HepG2 (cell line): ENCODE data around the gene MFAP3L. TPM values are rescaled to one million over a fixed set of nuclear protein-coding genes. Genes with fewer than 3 reads are reported as not detected.

Experiments
- ATAC-seq: fragments of 200-7000 bp; cut with Tn5 transposase; 3 replicates; pipeline ENCODE4 v1.9.1; 2020; ENCODE audit warnings: mild to moderate bottlenecking, moderate library complexity
- BruUV-seq: library from RNA; stranded (reverse); fragments of 400-500 nt; replicated peaks from 2 replicates; lab custom pipeline; 2021; lab: Mats Ljungman, UMichigan
- CTCF ChIA-PET: fragments of 300-600 bp; formaldehyde crosslinking; extraction: SDS; loops from one replicate; lab custom pipeline; 2021; ENCODE audit warnings: low total read pairs, inconsistent platforms, low intra/inter-chr PET ratio; lab: Yijun Ruan, JAX
- POLR2A ChIA-PET: fragments of 350-600 bp; sonication (Branson Sonifier 250); formaldehyde crosslinking; loops from one replicate; lab custom pipeline; 2020; ENCODE audit warnings: antibody characterized with exemption, inconsistent platforms; lab: Yijun Ruan, JAX
- DNase-seq: peaks from one replicate; pipeline ENCODE4 v3.0.0-alpha.2; 2015; ENCODE audit warnings: low spot score
- FAIRE-seq: peaks from 3 replicates; lab custom pipeline; 2011; peaks lifted over from hg19 to GRCh38; lab: Jason Lieb, UNC
- H2AFZ ChIP-seq: one replicate; pipeline ENCODE4 v1.6.1; 2011; ENCODE audit warnings: low read length, inconsistent platforms
- H3K27ac ChIP-seq: fragments of 300-600 bp; 3 replicates; pipeline ENCODE4 v1.8.0; 2011; ENCODE audit warnings: mixed run types, mild to moderate bottlenecking, mixed read lengths, low read length, inconsistent platforms; ENCODE audit not compliant: insufficient read depth; ENCODE audit errors: extremely low read length
- H3K27me3 ChIP-seq, 2 experiments: fragments of 200-600 bp in 1 of 2; 2 replicates in 1 of 2; 3 replicates in 1 of 2; pipeline versions ENCODE4 v1.6.0 to v1.8.0; 2011; ENCODE audit warnings: low read length in 2 of 2, mild to moderate bottlenecking in 2 of 2, moderate library complexity in 2 of 2, inconsistent platforms in 1 of 2; ENCODE audit not compliant: insufficient read depth in 2 of 2, control insufficient read depth in 1 of 2
- H3K36me3 ChIP-seq, 2 experiments: fragments of 200-600 bp in 1 of 2; replicated peaks in 1 of 2; 2 replicates in 1 of 2; 3 replicates in 1 of 2; pipeline versions ENCODE4 v1.5.1 to v1.8.0; 2011; ENCODE audit warnings: low read length in 2 of 2, inconsistent platforms in 1 of 2; ENCODE audit not compliant: insufficient read depth in 2 of 2, control insufficient read depth in 1 of 2
- H3K4me1 ChIP-seq: 2 replicates; pipeline ENCODE4 v1.5.1; 2012; ENCODE audit warnings: low read length, inconsistent platforms; ENCODE audit not compliant: insufficient read depth
- H3K4me2 ChIP-seq: 2 replicates; pipeline ENCODE4 v1.6.0; 2011; ENCODE audit warnings: low read depth, low read length, inconsistent platforms
- H3K4me3 ChIP-seq, 3 experiments: fragments of 200-600 bp in 1 of 3; sonication (generic), shearing (Covaris generic) in 1 of 3; replicated peaks in 1 of 3; 2 replicates each; pipeline ENCODE4 v1.5.1; 2011 to 2016; ENCODE audit warnings: low read length in 3 of 3, inconsistent platforms in 2 of 3, low read depth in 2 of 3, mild to moderate bottlenecking in 2 of 3, control low read depth in 1 of 3, mixed read lengths in 1 of 3; ENCODE audit not compliant: insufficient read depth in 1 of 3
- H3K79me2 ChIP-seq: one replicate; pipeline ENCODE4 v1.6.1; 2011; ENCODE audit warnings: low read length, inconsistent platforms; ENCODE audit not compliant: insufficient read depth
- H3K9ac ChIP-seq: 2 replicates; pipeline ENCODE4 v1.6.0; 2011; ENCODE audit warnings: mild to moderate bottlenecking, low read depth, low read length, inconsistent platforms; ENCODE audit not compliant: insufficient read depth
- H3K9me3 ChIP-seq: 2 replicates; pipeline ENCODE4 v1.5.1; 2012; ENCODE audit warnings: mild to moderate bottlenecking, low read length
- H4K20me1 ChIP-seq: 2 replicates; pipeline ENCODE4 v1.6.0; 2011; ENCODE audit warnings: inconsistent platforms, mild to moderate bottlenecking, low read length, moderate library complexity; ENCODE audit not compliant: insufficient read depth
- ARNT2 ChIP-seq: sonication (generic); formaldehyde crosslinking; IDR thresholded peaks from 2 replicates; pipeline ENCODE4 v1.8.0; 2022; ENCODE audit warnings: mild to moderate bottlenecking, low read depth, missing genetic modification reagents, moderate library complexity
- KDM5B ChIP-seq: sonication (generic); formaldehyde crosslinking; IDR thresholded peaks from 2 replicates; pipeline ENCODE4 v1.4.0; 2020; ENCODE audit warnings: missing genetic modification reagents, mild to moderate bottlenecking, borderline replicate concordance
- MAFF ChIP-seq: IDR thresholded peaks from 2 replicates; pipeline ENCODE4 v1.6.1; 2011; ENCODE audit warnings: low read depth, low read length, improper control_type of control experiment
- MAFK ChIP-seq, 2 experiments: IDR thresholded peaks in 1 of 2; conservative IDR thresholded peaks in 1 of 2; 2 replicates each; pipeline ENCODE4 v1.6.1; 2011; ENCODE audit warnings: improper control_type of control experiment in 2 of 2, low read length in 2 of 2
- MTF2 ChIP-seq: sonication (generic); formaldehyde crosslinking; IDR thresholded peaks from 2 replicates; pipeline ENCODE4 v1.5.0; 2020; ENCODE audit warnings: missing genetic modification reagents, borderline replicate concordance
- MYNN ChIP-seq: sonication (generic); formaldehyde crosslinking; IDR thresholded peaks from 2 replicates; pipeline ENCODE4 v1.4.0; 2020; ENCODE audit warnings: mild to moderate bottlenecking, low read depth, missing genetic modification reagents
- RNF2 ChIP-seq: fragments of 450-650 bp; conservative IDR thresholded peaks from 2 replicates; pipeline ENCODE4 v1.6.1; 2016; ENCODE audit warnings: low read depth
- SALL1 ChIP-seq: sonication (generic); formaldehyde crosslinking; IDR thresholded peaks from 2 replicates; pipeline ENCODE4 v1.8.0; 2022; ENCODE audit warnings: mild to moderate bottlenecking, missing genetic modification reagents
- TMF1 ChIP-seq: sonication (generic); formaldehyde crosslinking; IDR thresholded peaks from 2 replicates; pipeline ENCODE4 v1.8.1; 2022; ENCODE audit warnings: low read depth, missing genetic modification reagents
- ZBTB37 ChIP-seq: sonication (generic); formaldehyde crosslinking; IDR thresholded peaks from 2 replicates; pipeline ENCODE4 v1.4.0; 2020; ENCODE audit warnings: mild to moderate bottlenecking, missing genetic modification reagents
- ZBTB46 ChIP-seq: sonication (generic); formaldehyde crosslinking; IDR thresholded peaks from 2 replicates; pipeline ENCODE4 v1.4.0; 2020; ENCODE audit warnings: mild to moderate bottlenecking, missing genetic modification reagents, borderline replicate concordance
- ZNF12 ChIP-seq: sonication (generic); formaldehyde crosslinking; IDR thresholded peaks from 2 replicates; pipeline ENCODE4 v1.5.0; 2020; ENCODE audit warnings: missing genetic modification reagents
- ZNF232 ChIP-seq: sonication (generic); formaldehyde crosslinking; IDR thresholded peaks from 2 replicates; pipeline ENCODE4 v1.4.0; 2020; ENCODE audit warnings: missing genetic modification reagents, borderline replicate concordance
- ZNF572 ChIP-seq: sonication (generic); formaldehyde crosslinking; IDR thresholded peaks from 2 replicates; pipeline ENCODE4 v1.5.1; 2020; ENCODE audit warnings: mild to moderate bottlenecking, missing genetic modification reagents
- ZSCAN5A ChIP-seq: sonication (generic); formaldehyde crosslinking; IDR thresholded peaks from 2 replicates; pipeline ENCODE4 v1.8.0; 2022; ENCODE audit warnings: mild to moderate bottlenecking, missing genetic modification reagents, borderline replicate concordance
- WGBS: methylation state at CpG from one replicate; pipeline ENCODE4 v1.1.6; 2017; ENCODE audit warnings: low lambda C conversion rate; 5-methylcytosine and 5-hydroxymethylcytosine counted together
- in situ Hi-C: cut with HindIII; loops from 2 replicates; pipeline ENCODE4 v1.10.0; 2017; ENCODE audit warnings: low pct_unique_long_range_greater_than_20kb; ENCODE audit not compliant: extremely low pct_ligation_motif_present
- intact Hi-C: fragments of 100-400 bp; cut with micrococcal nuclease; formaldehyde crosslinking; loops from one replicate; pipeline ENCODE4 v1.10.0; 2022; ENCODE audit not compliant: unreplicated experiment
- polyA plus RNA-seq, 8 experiments: library from polyadenylated mRNA; depleted of rRNA in 3 of 8; stranded (reverse) in 7 of 8; unstranded in 1 of 8; fragments of >200 nt; fragmentation: Illumina TruSeq in 4 of 8; extraction: Trizol in 4 of 8; gene quantifications; 2 replicates each; pipeline versions ENCODE4 v1.2.1 to v1.2.3, GENCODE V29; 2011 to 2016; ENCODE audit warnings: low read depth in 4 of 8, missing spikeins in 1 of 8, mixed read lengths in 1 of 8; ENCODE audit not compliant: insufficient read depth in 1 of 8
- total RNA-seq, 5 experiments: library from RNA; depleted of rRNA; stranded (reverse); fragments of >200 nt; fragmentation: Illumina TruSeq; extraction: Trizol; gene quantifications; 2 replicates each; pipeline ENCODE4 v1.2.3, GENCODE V29; 2016; ENCODE audit warnings: low read depth in 1 of 5

The MFAP3L gene
- total and polyA plus RNA-seq, 2 of the 13 experiments (the other 11 are each of a cell fraction or from before 2014, with no cell fraction given) = 1.5 to 3.6 TPM

GRCh38 chr4:170058826-170059225 lies 32.6 kb upstream of the MFAP3L start:
- no peak overlapping the region for H3K27ac ChIP-seq
- intact Hi-C loops (no loop called here), in situ Hi-C loops (no loop called here)
- ChIA-PET CTCF (no interaction called here), POLR2A (no interaction called here)
- no peak for TF ChIP-seq MTF2 (CRISPR knock-in tag)
- peak; percentile 76 for TF ChIP-seq MAFK (conservative IDR thresholded peaks at IDR 0.05 in 1 of 2, IDR thresholded peaks at IDR 0.05 in 1 of 2; ENCODE audit: low read length in 2 of 2)
- TF ChIP-seq MAFF = peak; percentile 71
- no peaks in the 10 kb centered on the region for H4K20me1 ChIP-seq
- H3K9me3 ChIP-seq = no peaks in the 10 kb centered on the region
- no peaks in the 10 kb centered on the region for H3K27me3 ChIP-seq
- no peaks in the 10 kb centered on the region for H3K79me2 ChIP-seq
- BruUV-seq = no TSS peak
- H2AFZ ChIP-seq = no peak overlapping the region
- H3K4me1 ChIP-seq = no peaks in the 10 kb centered on the region
- no peak for ATAC-seq
- 89% methylated on average over 2 of the region's 2 CpGs for WGBS
- no peak overlapping the region for H3K9ac ChIP-seq
- DNase-seq = no peak
- H3K4me2 ChIP-seq = no peak overlapping the region
- peaks cover 0 to 3% of the 10 kb centered on the region in 2 experiments; a peak in 3 of 5 replicates for H3K36me3 ChIP-seq
- no peak overlapping the region for H3K4me3 ChIP-seq
- FAIRE-seq = no peak

GRCh38 chr4:170057866-170058265 lies 31.7 kb upstream of the MFAP3L start:
- Histone ChIP-seq H3K9ac (no peak overlapping the region), H3K27ac (no peak overlapping the region), H3K4me2 (no peak overlapping the region), H4K20me1 (no peaks in the 10 kb centered on the region), H3K4me3 (no peak overlapping the region), H3K9me3 (no peaks in the 10 kb centered on the region), H3K79me2 (no peaks in the 10 kb centered on the region), H2AFZ (no peak overlapping the region), H3K27me3 (no peaks in the 10 kb centered on the region), H3K4me1 (no peaks in the 10 kb centered on the region), H3K36me3 (peaks cover 0 to 3% of the 10 kb centered on the region in 2 experiments; a peak in 3 of 5 replicates)
- ChIA-PET CTCF (no interaction called here), POLR2A (no interaction called here)
- ATAC-seq (no peak), FAIRE-seq (no peak), DNase-seq (no peak)
- WGBS = 96% methylated on average over 4 of the region's 4 CpGs
- no TSS peak for BruUV-seq
- intact Hi-C loops (no loop called here), in situ Hi-C loops (no loop called here)
- TF ChIP-seq ZNF12 = no peak
- TF ChIP-seq ZNF572 (CRISPR knock-in tag) = no peak
- TF ChIP-seq ZNF232 (CRISPR knock-in tag) = no peak
- TF ChIP-seq MYNN (CRISPR knock-in tag) = no peak
- no peak for TF ChIP-seq KDM5B (CRISPR knock-in tag)
- TF ChIP-seq ZBTB46 (CRISPR knock-in tag) = no peak
- no peak for TF ChIP-seq ARNT2
- no peak for TF ChIP-seq TMF1
- no peak for TF ChIP-seq ZSCAN5A (CRISPR knock-in tag)
- TF ChIP-seq RNF2 = no peak
- TF ChIP-seq ZBTB37 = no peak
- TF ChIP-seq SALL1 (CRISPR knock-in tag) = no peak
